Parathyroid adenoma (tissue), 2 donors: ENCODE measurements around the gene GRIN2C.
A peak's percentile ranks its signal among the peaks of the same experiment; 100 is the strongest.

Experiments
- H2AFZ ChIP-seq: fragments of 300-600 bp; sonication (generic); one replicate; pipeline ENCODE4 v1.7.0; 2017; ENCODE audit warnings: antibody characterized with exemption, mild to moderate bottlenecking
- H3K27ac ChIP-seq: fragments of 300-600 bp; sonication (generic); one replicate; pipeline ENCODE4 v1.7.0; 2017
- H3K27me3 ChIP-seq: fragments of 300-600 bp; sonication (generic); one replicate; pipeline ENCODE4 v1.7.0; 2017; ENCODE audit warnings: low read length; ENCODE audit not compliant: control insufficient read depth, insufficient read depth
- H3K36me3 ChIP-seq: fragments of 300-600 bp; sonication (generic); one replicate; pipeline ENCODE4 v1.7.0; 2017; ENCODE audit warnings: low read length; ENCODE audit not compliant: control insufficient read depth, insufficient read depth
- H3K4me1 ChIP-seq: fragments of 300-600 bp; sonication (generic); one replicate; pipeline ENCODE4 v1.7.0; 2017; ENCODE audit warnings: control low read depth
- H3K4me2 ChIP-seq: fragments of 300-600 bp; sonication (generic); one replicate; pipeline ENCODE4 v1.7.0; 2017; ENCODE audit warnings: low read length
- H3K4me3 ChIP-seq: fragments of 300-600 bp; sonication (generic); one replicate; pipeline ENCODE4 v1.7.0; 2017; ENCODE audit warnings: low read depth, low read length
- H3K79me2 ChIP-seq: fragments of 300-600 bp; sonication (generic); one replicate; pipeline ENCODE4 v1.7.0; 2017; ENCODE audit warnings: control low read depth
- H3K9ac ChIP-seq: fragments of 300-600 bp; sonication (generic); one replicate; pipeline ENCODE4 v1.7.0; 2017; ENCODE audit warnings: mild to moderate bottlenecking
- H3K9me3 ChIP-seq: fragments of 300-600 bp; sonication (generic); one replicate; pipeline ENCODE4 v1.7.0; 2017; ENCODE audit warnings: low read length; ENCODE audit not compliant: control insufficient read depth
- CTCF ChIP-seq: fragments of 300-600 bp; sonication (generic); IDR thresholded peaks from one replicate; pipeline ENCODE4 v1.7.0; 2017; ENCODE audit warnings: antibody characterized with exemption, mild to moderate bottlenecking
- donor health status: primary hyperparathyroidism.

Gene GRIN2C

GRCh38 chr17:74860872-74861661, 1.4 kb upstream of the GRIN2C start:
- Histone ChIP-seq H3K9me3 (no peaks in the 10 kb centered on the region), H3K9ac (no peak overlapping the region), H3K4me3 (peak overlapping the region; percentile 20), H3K79me2 (no peaks in the 10 kb centered on the region), H3K36me3 (no peaks in the 10 kb centered on the region), H3K4me1 (no peaks in the 10 kb centered on the region), H3K27me3 (peaks cover 8% of the 10 kb centered on the region), H3K27ac (no peak overlapping the region), H2AFZ (peak overlapping the region; percentile 50), H3K4me2 (peak overlapping the region; percentile 51)
- no peak for TF ChIP-seq CTCF

- Histone ChIP-seq H3K79me2 (no peaks in the 10 kb centered on the region), H3K4me1 (no peaks in the 10 kb centered on the region), H2AFZ (no peak overlapping the region), H3K9me3 (no peaks in the 10 kb centered on the region), H3K27ac (no peak overlapping the region), H3K27me3 (peaks cover 8% of the 10 kb centered on the region), H3K36me3 (no peaks in the 10 kb centered on the region), H3K9ac (no peak overlapping the region), H3K4me2 (no peak overlapping the region), H3K4me3 (no peak overlapping the region)
- TF ChIP-seq CTCF, result no peak
Observed at GRCh38 chr17:74860229-74860871, 665 bp upstream of the GRIN2C start.

- no peaks in the 10 kb centered on the region for H3K9me3 ChIP-seq
- H2AFZ ChIP-seq, result no peak overlapping the region
- no peaks in the 10 kb centered on the region for H3K79me2 ChIP-seq
- H3K9ac ChIP-seq, result no peak overlapping the region
- TF ChIP-seq CTCF, result no peak
- H3K27ac ChIP-seq, result no peak overlapping the region
- no peaks in the 10 kb centered on the region for H3K36me3 ChIP-seq
- H3K4me3 ChIP-seq, result no peak overlapping the region
- H3K4me2 ChIP-seq, result no peak overlapping the region
- H3K27me3 ChIP-seq, result peaks cover 8% of the 10 kb centered on the region
- no peaks in the 10 kb centered on the region for H3K4me1 ChIP-seq
Observed at GRCh38 chr17:74858672-74859458, 820 bp downstream of the GRIN2C start.

- Histone ChIP-seq H3K4me1 (no peaks in the 10 kb centered on the region), H3K36me3 (no peaks in the 10 kb centered on the region), H3K79me2 (no peaks in the 10 kb centered on the region), H3K4me2 (no peak overlapping the region), H2AFZ (no peak overlapping the region), H3K9me3 (no peaks in the 10 kb centered on the region), H3K27me3 (peaks cover 8% of the 10 kb centered on the region), H3K9ac (no peak overlapping the region), H3K27ac (no peak overlapping the region), H3K4me3 (no peak overlapping the region)
- no peak for TF ChIP-seq CTCF
Observed at GRCh38 chr17:74857191-74857590, 2.5 kb downstream of the GRIN2C start.
